Sciatic nerve (tissue), 2 donors: ENCODE results near the gene MAN2A2. TPM values are rescaled to one million over a fixed set of nuclear protein-coding genes. Genes with fewer than 3 reads are reported as not detected.

Experiments used
- ATAC-seq: fragments of 200-7000 bp; cut with Tn5 transposase; one replicate; pipeline ENCODE4 v1.9.1; 2020; ENCODE audit warnings: mild to moderate bottlenecking, moderate library complexity
- DNase-seq: peaks from one replicate; pipeline ENCODE4 v3.0.0-alpha.2; 2020; ENCODE audit warnings: low spot score
- intact Hi-C: fragments of 100-400 bp; cut with DNase I; formaldehyde crosslinking; loops from one replicate; pipeline ENCODE4 v1.14.2; 2022
- total RNA-seq: library from RNA; stranded (reverse); fragmentation: NEBNext Ultra II Directional; extraction: Animal tissue kit (Norgen Biotek cat#: 25700); gene quantifications from one replicate; pipeline ENCODE4 v1.2.1, GENCODE V29; 2021
- donor health status: DM: no; HTN: no; CAD: no.
- donor health status: DM: no; HTN: no; CAD: no.

Gene MAN2A2
- total RNA-seq, 1 donor from 2014 or later: 150 TPM

GRCh38 chr15:90931575-90931827 is 28.4 kb downstream of the MAN2A2 start:
- no peak for DNase-seq
- ATAC-seq: no peak
- intact Hi-C loops: no loop called here

DNA sequence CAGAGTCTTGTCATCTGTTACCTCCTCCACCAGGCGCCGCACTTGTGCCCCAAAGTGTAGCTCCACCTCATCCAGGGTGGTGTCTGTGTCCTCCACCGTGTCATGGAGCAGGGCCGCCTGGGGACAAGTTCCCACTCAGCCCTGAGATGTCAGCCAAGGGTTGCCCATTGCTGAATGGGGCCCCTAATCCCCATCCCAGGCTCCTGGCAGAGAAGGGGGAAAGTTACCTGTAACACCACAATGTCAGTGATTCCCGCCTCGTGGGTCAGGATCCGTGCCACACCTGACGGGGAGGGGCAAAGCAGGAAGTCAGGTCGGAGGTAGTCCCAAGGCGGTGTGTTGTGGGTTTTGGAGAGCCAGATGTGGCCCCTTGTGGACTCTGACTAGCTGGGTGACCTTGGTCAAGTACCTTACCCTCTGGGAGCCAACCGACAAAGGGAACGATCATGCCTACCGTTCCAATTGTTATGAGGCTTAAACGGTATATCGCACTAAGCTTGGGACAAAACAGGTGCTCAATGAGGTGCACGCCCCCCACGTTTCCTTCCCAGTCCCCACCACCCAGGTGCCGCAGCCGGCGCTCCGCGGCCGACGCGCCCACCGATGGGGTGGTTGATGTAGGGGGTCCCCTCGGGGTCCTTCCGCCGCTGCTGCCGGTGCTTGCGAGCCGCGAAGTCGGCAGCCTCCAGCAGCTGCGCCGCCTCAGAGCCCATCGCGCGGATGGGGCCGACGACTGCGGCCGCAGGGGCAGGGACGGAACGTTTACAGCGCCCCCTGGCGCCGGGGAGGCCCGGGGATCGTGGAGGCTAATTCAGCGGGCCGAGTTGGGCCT is 28.9 kb downstream of the MAN2A2 start, which contains the start of gene HDDC3:
Gene HDDC3, minus strand, starts transcription at position 722 of the 832 bp plus-strand sequence. Its CDS starts 9 bp downstream, at position 713.
- DNase-seq (peak; percentile 96), ATAC-seq (peak; percentile 63)
- intact Hi-C loops: no loop called here

DNA sequence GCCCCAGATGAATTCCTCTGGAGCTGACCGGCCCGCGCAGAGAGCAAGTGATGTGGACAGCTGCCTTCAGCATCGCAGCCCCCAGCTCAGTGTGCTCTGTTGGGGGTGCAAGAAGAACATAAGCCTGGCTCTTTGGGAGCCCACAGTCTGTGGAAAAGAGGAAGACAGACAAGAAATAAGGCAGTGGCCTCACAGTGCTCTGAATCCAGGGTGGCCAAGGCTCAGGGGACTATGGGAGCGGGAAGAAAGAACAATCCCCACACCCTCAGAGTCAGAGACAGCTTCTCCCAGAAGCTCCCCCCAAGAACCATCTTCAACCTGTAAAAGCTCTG is 29.5 kb downstream of the MAN2A2 start:
- ATAC-seq (no peak), DNase-seq (no peak)
- intact Hi-C loops: no loop called here

- intact Hi-C loops: no loop called here
- no peak for DNase-seq
Measured at GRCh38 chr15:90933301-90933700, 30.2 kb downstream of the MAN2A2 start.

DNA sequence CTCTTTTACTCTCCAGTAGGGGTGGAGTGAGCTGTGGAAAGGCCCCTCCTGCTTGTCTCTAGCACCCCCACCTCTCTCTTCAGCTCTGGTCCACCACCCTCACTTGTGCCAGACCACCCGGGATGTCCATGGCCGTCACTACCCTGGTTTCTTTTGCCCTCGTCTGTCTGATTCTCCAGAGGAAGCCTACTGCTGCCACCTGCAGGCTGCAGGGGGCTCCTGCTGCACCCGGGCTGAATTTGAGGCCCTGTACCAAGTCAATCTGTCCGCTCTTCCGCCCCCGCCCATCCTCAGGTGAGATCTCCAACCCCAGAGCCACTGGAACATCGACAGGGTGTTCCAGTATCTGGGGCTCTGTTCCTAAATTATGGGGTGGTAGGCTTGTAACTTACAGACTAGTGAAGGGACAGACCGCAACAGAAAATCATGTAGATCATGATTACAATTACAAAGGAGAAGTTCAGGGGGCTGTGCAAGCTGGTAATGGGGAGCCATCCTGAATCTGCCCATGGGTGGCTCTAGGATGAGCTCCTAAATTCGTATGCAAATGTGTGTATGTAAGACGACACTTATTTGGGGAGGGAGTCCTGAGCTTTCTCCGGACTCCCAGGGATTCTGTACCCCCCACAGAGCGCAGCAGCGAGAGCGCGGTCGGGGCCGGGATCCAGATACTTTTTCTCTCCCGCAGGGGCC is 31.3 kb downstream of the MAN2A2 start:
- peak; percentile 71 for ATAC-seq
- intact Hi-C loops: loop anchor here (2.0 kb wide), 1 partner anchor 32 kb away; the partner anchor contains the start of gene MAN2A2
- peak; percentile 93 for DNase-seq

More at GRCh38 chr15:90933301-90933700, 30.2 kb downstream of the MAN2A2 start:
- ATAC-seq: no peak

GRCh38 chr15:90934949-90935751 is 32.0 kb downstream of the MAN2A2 start, which contains the start of gene UNC45A:
TSS of gene UNC45A (plus strand) at chr15:90935285. CDS start at chr15:90935325, 40 bp downstream.
- intact Hi-C loops: loop anchor here (2.0 kb wide), 1 partner anchor 32 kb away; the partner anchor contains the start of gene MAN2A2
- DNase-seq: peak; percentile 96

DNA sequence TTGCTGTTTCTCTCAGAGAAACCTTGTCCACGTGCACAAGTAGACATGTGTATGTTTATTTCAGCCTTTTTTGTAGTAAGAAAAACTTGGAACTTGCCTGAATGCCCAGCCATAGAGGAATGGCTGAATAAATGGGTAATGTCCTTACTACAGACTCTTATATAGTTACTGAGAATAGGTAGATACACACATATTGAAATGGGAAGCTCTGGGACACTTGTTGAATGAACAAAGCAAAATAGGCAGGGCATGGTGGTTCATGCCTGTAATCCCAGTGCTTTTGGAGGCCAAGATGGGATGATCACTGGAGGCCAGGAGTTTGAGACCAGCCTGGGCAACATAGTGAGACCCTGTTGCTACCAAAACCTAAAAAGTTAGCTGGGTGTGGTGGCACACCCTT is 33.7 kb downstream of the MAN2A2 start:
- intact Hi-C loops: no loop called here
- ATAC-seq (no peak), DNase-seq (no peak)

More at GRCh38 chr15:90934949-90935751, 32.0 kb downstream of the MAN2A2 start, which contains the start of gene UNC45A:
- peak; percentile 92 for ATAC-seq

- no peak for ATAC-seq
- intact Hi-C loops: no loop called here
Measured at GRCh38 chr15:90938261-90938660, 35.2 kb downstream of the MAN2A2 start.

GRCh38 chr15:90939756-90940155 is 36.7 kb downstream of the MAN2A2 start:
- DNase-seq (no peak), ATAC-seq (no peak)
- intact Hi-C loops: no loop called here

More at GRCh38 chr15:90938261-90938660, 35.2 kb downstream of the MAN2A2 start:
- DNase-seq: no peak

- ATAC-seq: no peak
- no peak for DNase-seq
- intact Hi-C loops: no loop called here
Measured at GRCh38 chr15:90941038-90941437, 37.9 kb downstream of the MAN2A2 start.

GRCh38 chr15:90942354-90943120 is 39.4 kb downstream of the MAN2A2 start:
- intact Hi-C loops: no loop called here
- no peak for ATAC-seq

GRCh38 chr15:90945091-90945490 is 42.0 kb downstream of the MAN2A2 start:
- DNase-seq (no peak), ATAC-seq (no peak)
- intact Hi-C loops: no loop called here

More at GRCh38 chr15:90942354-90943120, 39.4 kb downstream of the MAN2A2 start:
- no peak for DNase-seq

GRCh38 chr15:90946538-90946937 is 43.4 kb downstream of the MAN2A2 start:
- DNase-seq: no peak
- intact Hi-C loops: no loop called here

GRCh38 chr15:90946941-90947576 is 44.0 kb downstream of the MAN2A2 start:
- DNase-seq (no peak), ATAC-seq (no peak)
- intact Hi-C loops: no loop called here

More at GRCh38 chr15:90946538-90946937, 43.4 kb downstream of the MAN2A2 start:
- no peak for ATAC-seq

GRCh38 chr15:90947577-90948357 is 44.7 kb downstream of the MAN2A2 start:
- peak; percentile 62 for DNase-seq
- intact Hi-C loops: no loop called here
- ATAC-seq: no peak

DNA sequence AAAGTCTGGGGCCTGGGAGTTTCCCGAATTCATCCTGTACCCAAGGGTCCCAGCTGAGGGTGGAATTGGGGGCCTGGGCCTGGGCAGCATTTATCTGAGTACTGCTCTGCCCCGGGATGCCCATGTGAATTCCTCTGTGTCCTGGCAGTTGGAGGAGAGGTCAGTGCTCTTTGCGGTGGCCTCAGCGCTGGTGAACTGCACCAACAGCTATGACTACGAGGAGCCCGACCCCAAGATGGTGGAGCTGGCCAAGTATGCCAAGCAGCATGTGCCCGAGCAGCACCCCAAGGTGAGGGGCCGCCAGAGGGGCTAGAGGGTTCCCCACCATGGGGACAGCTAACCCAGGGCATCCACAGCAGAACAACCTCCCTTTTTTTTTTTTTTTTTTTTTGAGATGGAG is 45.4 kb downstream of the MAN2A2 start:
- no peak for DNase-seq
- no peak for ATAC-seq
- intact Hi-C loops: no loop called here

GRCh38 chr15:90949979-90950675 is 47.0 kb downstream of the MAN2A2 start:
- ATAC-seq (no peak), DNase-seq (no peak)
- intact Hi-C loops: no loop called here
